ENCODE results near the gene NAT8L. TPM values are rescaled to one million over a fixed set of nuclear protein-coding genes. Genes with fewer than 3 reads are reported as not detected.

Gene NAT8L
- total RNA-seq, 1 experiment from 2014 or later = 13.9 TPM

GRCh38 chr4:2096073-2096609, 37.0 kb downstream of the NAT8L start:
- H3K56ac ChIP-seq (ENCODE audit: insufficient read length, low read depth, low read length) = no peak overlapping the region
- H3K79me1 ChIP-seq (ENCODE audit: insufficient read depth, low read depth, low read length, poor library complexity, severe bottlenecking) = no peaks in the 10 kb centered on the region
- H2BK5ac ChIP-seq (ENCODE audit: insufficient read length, low read length) = no peak overlapping the region
- no peak overlapping the region for H3K9ac ChIP-seq (ENCODE audit: extremely low read depth, insufficient read length, low read length)
- no peak overlapping the region for H2BK15ac ChIP-seq (ENCODE audit: low read depth, low read length)
- no peak overlapping the region for H4K8ac ChIP-seq (replicated peaks; ENCODE audit: insufficient read length, low read depth, low read length)
- H3T11ph ChIP-seq (ENCODE audit: low read length) = no peak overlapping the region
- Mint-ChIP-seq H3K27me3 (ENCODE audit: low read depth) (peaks cover 14% of the 10 kb centered on the region), H3K4me3 (no peak overlapping the region), H3K36me3 (ENCODE audit: insufficient read depth in 1 of 3, low read depth in 3 of 3) (peaks cover 2 to 4% (median 4%) of the 10 kb centered on the region in 3 experiments; a peak in 5 of 7 replicates), H3K27ac (peak overlapping the region in 1 of 3 experiments; percentile 79; a peak in 1 of 7 replicates), H3K9me3 (peaks cover 11 to 12% of the 10 kb centered on the region in 2 experiments), H3K4me1 (no peaks in the 10 kb centered on the region)
- TF ChIP-seq, protein P1, sequence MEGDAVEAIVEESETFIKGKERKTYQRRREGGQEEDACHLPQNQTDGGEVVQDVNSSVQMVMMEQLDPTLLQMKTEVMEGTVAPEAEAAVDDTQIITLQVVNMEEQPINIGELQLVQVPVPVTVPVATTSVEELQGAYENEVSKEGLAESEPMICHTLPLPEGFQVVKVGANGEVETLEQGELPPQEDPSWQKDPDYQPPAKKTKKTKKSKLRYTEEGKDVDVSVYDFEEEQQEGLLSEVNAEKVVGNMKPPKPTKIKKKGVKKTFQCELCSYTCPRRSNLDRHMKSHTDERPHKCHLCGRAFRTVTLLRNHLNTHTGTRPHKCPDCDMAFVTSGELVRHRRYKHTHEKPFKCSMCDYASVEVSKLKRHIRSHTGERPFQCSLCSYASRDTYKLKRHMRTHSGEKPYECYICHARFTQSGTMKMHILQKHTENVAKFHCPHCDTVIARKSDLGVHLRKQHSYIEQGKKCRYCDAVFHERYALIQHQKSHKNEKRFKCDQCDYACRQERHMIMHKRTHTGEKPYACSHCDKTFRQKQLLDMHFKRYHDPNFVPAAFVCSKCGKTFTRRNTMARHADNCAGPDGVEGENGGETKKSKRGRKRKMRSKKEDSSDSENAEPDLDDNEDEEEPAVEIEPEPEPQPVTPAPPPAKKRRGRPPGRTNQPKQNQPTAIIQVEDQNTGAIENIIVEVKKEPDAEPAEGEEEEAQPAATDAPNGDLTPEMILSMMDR (conservative IDR thresholded peaks at IDR 0.05) = no peak
- no peak overlapping the region for H3K4ac ChIP-seq (ENCODE audit: low read depth, low read length)
- H2BK20ac ChIP-seq (ENCODE audit: low read depth, low read length, poor library complexity, severe bottlenecking) = no peak overlapping the region
- H2BK120ac ChIP-seq (ENCODE audit: low read depth, low read length, poor library complexity, severe bottlenecking) = no peak overlapping the region
- H4K91ac ChIP-seq (ENCODE audit: insufficient read length, low read depth, low read length) = no peak overlapping the region
- no peak for DNase-seq
- no peak overlapping the region for H4K5ac ChIP-seq (ENCODE audit: insufficient read length, low read depth, low read length)
- no CpG with 5 or more reads among the region's 7 CpGs for WGBS (ENCODE audit: extremely low coverage, insufficient read length, low lambda C conversion rate)
- H3K27ac ChIP-seq (ENCODE audit: insufficient read length, low read depth, low read length) = no peak overlapping the region
- H3K18ac ChIP-seq (ENCODE audit: insufficient read length, low read depth, low read length) = no peak overlapping the region
- H3K79me2 ChIP-seq (ENCODE audit: insufficient read depth, low read length) = no peaks in the 10 kb centered on the region
- no peak overlapping the region for H2AK5ac ChIP-seq (ENCODE audit: insufficient read length, low read length)
- H3K23me2 ChIP-seq (ENCODE audit: insufficient read length, low read depth, low read length, poor library complexity, severe bottlenecking) = no peaks in the 10 kb centered on the region
- no peaks in the 10 kb centered on the region for H4K20me1 ChIP-seq (ENCODE audit: control insufficient read depth, insufficient read depth, insufficient read length)
- no peak overlapping the region for H3K14ac ChIP-seq (ENCODE audit: insufficient read depth, low read length)
- no peak overlapping the region for H3K4me2 ChIP-seq (ENCODE audit: insufficient read depth, insufficient read length, low read length)
- no peaks in the 10 kb centered on the region for H3K4me1 ChIP-seq (ENCODE audit: insufficient read depth, low read length)
- no peaks in the 10 kb centered on the region for H3K9me3 ChIP-seq (ENCODE audit: control insufficient read depth, low read depth, low read length)
- H2BK12ac ChIP-seq (ENCODE audit: insufficient read length, low read depth, low read length) = no peak overlapping the region
- no peak overlapping the region for H2AFZ ChIP-seq (ENCODE audit: low read length)
- no peak overlapping the region for H3K23ac ChIP-seq (ENCODE audit: insufficient read length, low read depth, low read length)
- no peaks in the 10 kb centered on the region for H3K27me3 ChIP-seq (ENCODE audit: insufficient read depth, low read length)

All from H9 (cell line).